Activated T-cell treated with anti-CD3 and anti-CD28 coated beads for 24 hours (primary cell): ENCODE measurements around the gene CRB1.
"Not testable (repeated sequence)": the region's sequence is repeated elsewhere in the genome, so short reads cannot be mapped to it uniquely, and the experiment has no call there.

Experiments used
- DNase-seq: peaks from one replicate; pipeline ENCODE4 v3.0.0-alpha.2; 2020; ENCODE audit warnings: low read depth

CRB1 gene

DNA sequence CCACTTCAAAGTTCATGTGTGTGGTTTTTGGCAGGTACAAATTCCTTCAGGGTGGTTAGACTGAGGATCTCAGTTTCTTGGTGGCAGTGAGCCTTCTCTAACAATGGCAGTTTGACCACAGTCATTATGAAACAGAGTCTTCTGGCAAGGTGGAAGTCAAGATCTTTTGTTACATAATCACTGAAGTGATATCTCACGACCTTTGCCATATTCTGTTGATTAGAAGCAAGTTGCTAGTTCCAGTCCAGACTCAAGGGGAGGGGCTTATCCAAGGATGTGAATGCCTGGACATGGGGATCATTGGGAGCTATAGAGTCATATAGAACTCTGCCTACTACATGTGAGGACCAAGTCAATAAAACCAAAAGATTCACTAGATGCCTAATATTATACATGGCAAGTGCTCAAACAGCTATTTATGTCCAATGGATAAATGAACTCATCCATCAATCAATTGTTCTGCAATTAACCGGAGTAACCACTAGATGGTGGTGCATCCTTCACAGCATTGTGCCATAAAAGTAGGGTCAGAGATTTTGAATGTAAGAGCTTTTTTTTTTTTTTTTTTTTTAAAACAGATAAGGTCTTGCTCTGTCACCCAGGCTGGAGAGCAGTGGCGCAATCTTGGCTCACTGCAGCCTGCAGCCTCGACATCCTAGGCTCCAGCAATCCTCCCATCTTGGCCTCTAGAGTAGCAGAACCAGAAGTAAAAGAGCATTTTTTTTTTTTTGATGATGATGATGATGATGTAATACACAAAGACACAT is 131.9 kb downstream of the CRB1 start:
- no peak for DNase-seq

- DNase-seq: no peak
Observed at GRCh38 chr1:197400522-197400902, 132.5 kb downstream of the CRB1 start.

DNA sequence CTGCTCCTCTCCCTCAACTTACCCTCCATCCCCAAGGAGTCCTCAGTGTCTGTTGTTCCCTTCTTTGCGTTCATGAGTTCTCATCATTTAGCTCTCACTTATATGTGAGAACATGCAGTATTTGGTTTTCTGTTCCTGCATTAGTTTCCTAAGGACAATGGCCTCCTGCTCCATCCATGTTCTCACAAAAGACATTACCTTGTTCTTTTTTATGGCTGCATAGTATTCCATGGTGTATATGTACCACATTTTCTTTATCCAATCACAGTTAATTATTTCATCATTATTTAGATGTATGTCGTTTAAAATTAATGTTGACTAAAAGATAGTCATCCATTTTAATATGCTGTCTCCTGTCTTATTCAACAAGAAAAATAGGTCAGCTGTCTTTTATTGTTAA is 134.1 kb downstream of the CRB1 start:
- DNase-seq: no peak

DNA sequence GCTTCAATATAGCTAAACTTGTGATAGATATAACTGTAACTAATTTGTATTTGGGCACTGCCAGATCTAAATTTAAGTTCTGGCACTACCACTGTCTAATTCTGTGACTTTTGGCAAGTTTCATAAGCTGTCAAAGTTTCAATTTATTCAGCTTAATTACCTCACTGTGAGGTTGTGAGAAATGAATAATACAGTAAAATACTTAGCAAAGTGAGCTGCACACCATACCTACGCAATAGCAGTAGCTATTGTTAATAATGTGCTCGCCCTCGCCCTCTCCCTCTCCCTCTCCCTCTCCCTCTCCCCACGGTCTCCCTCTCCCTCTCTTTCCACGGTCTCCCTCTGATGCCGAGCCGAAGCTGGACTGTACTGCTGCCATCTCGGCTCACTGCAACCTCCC is 136.7 kb downstream of the CRB1 start:
- not testable (repeated sequence) for DNase-seq

DNA sequence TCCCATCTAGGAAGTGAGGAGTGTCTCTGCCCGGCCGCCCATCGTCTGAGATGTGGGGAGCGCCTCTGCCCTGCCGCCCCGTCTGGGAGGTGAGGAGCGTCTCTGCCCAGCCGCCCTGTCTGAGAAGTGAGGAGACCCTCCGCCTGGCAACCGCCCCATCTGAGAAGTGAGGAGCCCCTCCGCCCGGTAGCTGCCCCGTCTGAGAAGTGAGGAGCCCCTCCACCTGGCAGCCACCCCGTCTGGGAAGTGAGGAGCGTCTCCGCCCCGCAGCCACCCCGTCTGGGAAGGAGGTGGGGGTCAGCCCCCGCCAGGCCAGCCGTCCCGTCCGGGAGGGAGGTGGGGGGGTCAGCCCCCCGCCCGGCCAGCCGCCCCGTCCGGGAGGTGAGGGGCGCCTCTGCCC is 137.6 kb downstream of the CRB1 start:
- DNase-seq: not testable (repeated sequence)

GRCh38 chr1:197413564-197413963 is 145.5 kb downstream of the CRB1 start:
- no peak for DNase-seq

GRCh38 chr1:197415221-197415620 is 147.2 kb downstream of the CRB1 start:
- DNase-seq: no peak

DNA sequence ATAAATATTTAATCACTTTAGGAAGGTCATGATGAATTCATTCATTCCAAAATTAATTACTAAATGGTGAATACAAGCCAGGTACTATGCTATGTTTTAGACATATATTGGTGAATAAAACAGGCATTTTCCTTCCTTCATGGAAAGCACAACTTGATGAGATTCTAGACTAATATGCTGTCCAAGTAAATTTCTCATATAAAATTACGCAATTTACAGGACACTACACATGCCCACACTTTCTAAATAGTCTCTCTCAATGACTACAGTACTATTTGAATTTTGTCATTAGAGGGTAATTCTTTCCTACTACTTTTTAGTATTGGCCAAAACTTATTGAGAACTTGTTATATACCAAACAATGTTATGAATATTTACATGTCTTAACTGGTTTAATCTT is 150.6 kb downstream of the CRB1 start:
- no peak for DNase-seq

DNA sequence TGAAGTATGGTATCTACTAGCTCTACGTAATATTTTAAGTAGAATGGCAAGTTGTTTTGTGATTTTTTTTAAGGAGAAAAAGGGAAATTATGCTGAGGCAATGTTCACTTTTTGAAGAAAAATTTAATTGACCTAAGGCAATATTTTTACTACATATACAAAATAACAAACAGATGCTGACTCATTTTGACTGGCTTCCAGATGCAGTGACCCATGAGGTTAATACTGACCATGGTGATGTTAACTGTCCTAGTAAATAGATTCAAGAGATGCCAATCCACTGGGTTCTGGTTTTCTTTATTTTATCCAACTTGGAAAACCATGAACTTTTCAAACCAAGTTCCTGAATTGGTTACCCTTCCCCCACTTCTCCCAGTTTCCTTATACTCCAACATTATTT is 154.9 kb downstream of the CRB1 start:
- DNase-seq: no peak

DNA sequence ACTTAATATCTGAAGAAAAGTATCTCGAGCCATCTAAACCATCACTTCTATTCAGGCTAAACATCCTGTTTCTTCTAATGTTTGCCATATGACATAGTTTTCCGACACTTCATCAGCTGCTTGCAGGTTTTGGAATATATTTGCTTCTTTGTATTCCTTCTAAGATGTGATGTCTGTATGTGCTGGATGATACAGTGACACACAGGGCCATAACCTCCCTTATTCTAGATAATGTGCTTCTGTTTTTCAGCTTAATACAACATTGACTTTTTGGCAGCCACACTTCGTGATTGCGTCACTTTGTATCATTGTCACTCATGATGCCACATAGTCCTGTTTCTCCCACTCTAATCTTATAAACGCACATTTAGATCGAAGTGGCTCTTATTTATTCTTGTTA is 156.3 kb downstream of the CRB1 start:
- no peak for DNase-seq

- no peak for DNase-seq
Observed at GRCh38 chr1:197429372-197429771, 161.3 kb downstream of the CRB1 start.

- no peak for DNase-seq
Observed at GRCh38 chr1:197435224-197435623, 167.2 kb downstream of the CRB1 start.

GRCh38 chr1:197437601-197438000 is 169.5 kb downstream of the CRB1 start:
- DNase-seq: no peak

DNA sequence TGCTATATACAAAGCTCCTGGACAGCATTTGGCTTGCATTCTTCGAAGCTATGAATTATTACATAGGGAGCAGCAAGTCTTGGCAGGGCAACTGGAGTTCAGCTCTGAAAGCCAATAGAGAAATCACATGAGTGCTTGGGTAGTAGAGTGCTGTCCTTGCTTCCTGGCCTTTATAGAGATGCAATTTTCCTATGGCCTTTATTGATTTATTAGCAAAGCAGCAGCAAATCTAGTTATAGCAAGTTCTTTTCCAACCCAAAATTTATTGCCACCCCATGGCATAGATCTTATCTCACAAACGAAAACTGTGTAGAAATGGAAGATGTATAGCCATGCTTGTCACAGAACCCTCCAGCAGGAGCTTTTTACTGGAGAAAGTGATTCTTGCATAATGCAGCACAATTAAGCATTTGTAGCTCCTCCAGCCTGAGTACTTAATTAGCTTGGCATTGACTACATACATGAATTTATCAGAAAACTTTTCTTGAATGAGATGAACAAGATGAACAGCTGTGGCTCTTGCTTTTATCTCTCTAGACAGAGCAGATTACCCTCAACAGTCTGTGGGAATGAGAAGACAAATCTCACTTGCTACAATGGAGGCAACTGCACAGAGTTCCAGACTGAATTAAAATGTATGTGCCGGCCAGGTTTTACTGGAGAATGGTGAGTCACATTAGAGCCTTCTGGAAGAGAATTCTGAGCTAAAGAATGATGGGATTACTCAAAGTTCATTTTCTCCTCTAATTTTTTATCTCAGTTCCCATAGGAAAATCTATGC is 170.1 kb downstream of the CRB1 start:
- no peak for DNase-seq

GRCh38 chr1:197439708-197440280 is 171.7 kb downstream of the CRB1 start:
- no peak for DNase-seq

GRCh38 chr1:197440715-197441114 is 172.7 kb downstream of the CRB1 start:
- DNase-seq: no peak

DNA sequence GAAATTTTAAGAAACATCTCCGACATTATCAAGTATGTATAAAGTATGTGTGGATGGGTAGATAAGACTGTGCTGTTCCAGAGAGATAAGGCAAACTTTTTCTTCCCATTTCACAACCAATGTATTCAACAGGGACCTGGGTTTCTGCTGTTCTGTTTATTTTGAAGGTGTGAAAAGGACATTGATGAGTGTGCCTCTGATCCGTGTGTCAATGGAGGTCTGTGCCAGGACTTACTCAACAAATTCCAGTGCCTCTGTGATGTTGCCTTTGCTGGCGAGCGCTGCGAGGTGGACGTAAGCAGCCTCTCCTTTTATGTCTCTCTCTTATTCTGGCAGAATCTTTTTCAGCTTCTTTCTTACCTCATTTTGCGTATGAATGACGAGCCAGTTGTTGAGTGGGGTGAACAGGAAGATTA is 174.0 kb downstream of the CRB1 start:
- DNase-seq: no peak

GRCh38 chr1:197444755-197445154 is 176.7 kb downstream of the CRB1 start:
- DNase-seq: no peak

DNA sequence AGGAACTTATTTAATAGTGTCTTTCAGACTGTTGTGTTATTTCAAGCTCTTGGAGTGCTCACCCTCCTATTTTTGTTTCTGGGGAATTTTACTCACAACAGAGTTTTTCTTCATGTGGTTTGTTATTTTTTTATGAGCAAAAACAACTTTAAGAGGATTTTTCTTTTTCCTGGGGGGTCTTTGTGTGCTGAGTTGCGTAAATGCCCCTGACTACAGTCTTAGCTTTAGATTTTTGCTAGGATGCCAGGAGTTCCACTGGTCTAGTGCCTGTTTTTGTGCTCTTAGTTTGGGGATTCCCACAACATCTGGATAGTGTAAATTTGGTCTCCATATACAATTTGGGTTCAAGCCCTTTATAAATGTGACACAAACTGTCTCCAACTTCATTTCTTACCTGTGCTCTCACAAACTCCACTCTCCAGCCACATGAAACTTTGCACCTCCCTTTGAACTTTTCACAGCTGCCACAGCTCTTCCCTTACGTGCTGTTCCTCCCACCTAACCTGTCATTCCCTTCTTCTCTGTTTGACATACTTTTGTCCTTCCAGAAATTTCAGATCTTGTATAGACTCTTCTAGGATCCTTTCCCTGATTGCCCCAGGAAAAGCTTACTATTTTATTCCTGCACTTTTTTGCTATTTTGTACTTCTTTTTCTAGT is 180.2 kb downstream of the CRB1 start:
- no peak for DNase-seq

DNA sequence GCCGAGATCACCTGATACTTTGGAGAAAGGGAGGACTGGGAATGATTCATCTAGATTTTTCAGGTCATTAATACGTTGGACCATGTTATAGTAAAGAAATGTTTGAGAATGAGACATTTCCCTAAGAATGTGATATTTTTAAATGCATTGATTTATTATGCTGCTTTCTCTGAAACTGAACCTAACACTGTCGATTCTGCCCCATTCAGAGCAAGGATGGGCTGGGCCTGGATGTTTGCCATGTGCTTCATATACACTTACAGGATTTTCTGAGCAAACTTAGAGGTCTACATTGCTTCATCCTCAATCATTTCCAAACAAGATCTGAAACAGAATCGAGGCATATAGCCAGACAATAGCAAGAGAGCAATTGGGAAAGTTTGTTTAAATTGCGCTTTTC is 183.3 kb downstream of the CRB1 start:
- DNase-seq: no peak

DNA sequence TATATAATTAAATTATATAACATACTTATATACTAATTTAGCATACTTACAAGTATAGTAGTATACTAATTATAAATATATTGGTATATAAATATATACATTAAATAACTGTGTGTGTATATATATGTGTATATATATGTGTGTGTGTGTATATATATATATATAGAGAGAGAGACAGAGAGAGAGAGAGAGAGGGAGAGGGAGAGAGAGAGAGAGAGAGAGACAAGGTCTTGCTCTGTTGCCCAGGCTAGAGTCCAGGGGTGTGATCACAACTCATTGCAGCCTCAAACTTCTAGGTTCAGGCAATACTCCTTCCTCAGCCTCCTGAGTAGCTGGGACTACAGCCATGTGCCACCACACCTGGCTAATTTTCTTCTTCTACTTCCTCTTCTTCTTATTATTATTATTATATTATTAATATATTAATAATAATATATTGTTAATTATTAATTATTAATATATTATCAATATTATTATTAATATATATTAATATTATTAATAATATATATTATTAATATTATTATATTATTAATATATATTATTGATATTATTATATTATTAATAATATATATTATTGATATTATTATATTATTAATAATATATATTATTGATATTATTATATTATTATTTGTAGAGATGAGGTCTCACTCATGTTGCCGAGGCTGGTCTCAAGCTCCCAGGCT is 185.5 kb downstream of the CRB1 start:
- DNase-seq: no peak

DNA sequence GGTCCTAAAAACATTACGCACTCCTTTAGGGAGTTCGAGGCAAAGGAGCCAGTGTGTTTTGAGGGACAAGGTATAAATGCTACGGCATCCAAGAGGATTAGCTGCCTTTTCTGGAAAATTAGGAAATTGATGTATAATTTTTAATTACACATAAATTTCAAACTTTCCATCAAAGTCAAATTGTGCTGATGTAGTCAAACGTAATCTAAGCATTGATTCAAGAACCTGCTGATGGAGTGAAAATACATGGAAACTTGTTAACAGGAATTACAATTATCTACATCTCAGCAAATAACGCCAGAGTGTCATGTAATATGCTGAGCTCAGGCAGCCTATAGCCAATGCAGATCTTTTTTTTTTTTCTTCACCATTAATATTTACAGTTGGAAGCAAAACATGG is 194.5 kb downstream of the CRB1 start:
- no peak for DNase-seq
